Fibroblast of villous mesenchyme (primary cell): ENCODE results near the gene TRAF3IP1. TPM values are rescaled to one million over a fixed set of nuclear protein-coding genes. Genes with fewer than 3 reads are reported as not detected.
A peak's percentile ranks its signal among the peaks of the same experiment; 100 is the strongest.

Experiments
- DNase-seq: peaks from one replicate; pipeline ENCODE4 v3.0.0-alpha.2; 2010; ENCODE audit warnings: low read depth
- H3K4me3 ChIP-seq: 2 replicates; pipeline ENCODE4 v1.5.1; 2011; ENCODE audit warnings: low read depth, mild to moderate bottlenecking, low read length
- total RNA-seq: library from RNA; depleted of rRNA; stranded (reverse); fragments of >200 nt; gene quantifications from 2 replicates; pipeline ENCODE4 v1.2.3, GENCODE V29; 2012
- TF ChIP-seq, protein P1 (sequence below): IDR thresholded peaks from 2 replicates; pipeline ENCODE4 v1.5.1; 2012; ENCODE audit warnings: low read depth, mild to moderate bottlenecking, low read length; ENCODE audit not compliant: insufficient read depth

The TRAF3IP1 gene
- total RNA-seq, 1 donor = 7.8 TPM

GRCh38 chr2:238288650-238289573 is 31.4 kb upstream of the TRAF3IP1 start:
- H3K4me3 ChIP-seq = peak overlapping the region; percentile 74
- TF ChIP-seq, protein P1, sequence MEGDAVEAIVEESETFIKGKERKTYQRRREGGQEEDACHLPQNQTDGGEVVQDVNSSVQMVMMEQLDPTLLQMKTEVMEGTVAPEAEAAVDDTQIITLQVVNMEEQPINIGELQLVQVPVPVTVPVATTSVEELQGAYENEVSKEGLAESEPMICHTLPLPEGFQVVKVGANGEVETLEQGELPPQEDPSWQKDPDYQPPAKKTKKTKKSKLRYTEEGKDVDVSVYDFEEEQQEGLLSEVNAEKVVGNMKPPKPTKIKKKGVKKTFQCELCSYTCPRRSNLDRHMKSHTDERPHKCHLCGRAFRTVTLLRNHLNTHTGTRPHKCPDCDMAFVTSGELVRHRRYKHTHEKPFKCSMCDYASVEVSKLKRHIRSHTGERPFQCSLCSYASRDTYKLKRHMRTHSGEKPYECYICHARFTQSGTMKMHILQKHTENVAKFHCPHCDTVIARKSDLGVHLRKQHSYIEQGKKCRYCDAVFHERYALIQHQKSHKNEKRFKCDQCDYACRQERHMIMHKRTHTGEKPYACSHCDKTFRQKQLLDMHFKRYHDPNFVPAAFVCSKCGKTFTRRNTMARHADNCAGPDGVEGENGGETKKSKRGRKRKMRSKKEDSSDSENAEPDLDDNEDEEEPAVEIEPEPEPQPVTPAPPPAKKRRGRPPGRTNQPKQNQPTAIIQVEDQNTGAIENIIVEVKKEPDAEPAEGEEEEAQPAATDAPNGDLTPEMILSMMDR = peak; percentile 28
- DNase-seq = peak; percentile 99

- H3K4me3 ChIP-seq = peak overlapping the region; percentile 74
- no peak for DNase-seq
- TF ChIP-seq, protein P1 = no peak
Measured at GRCh38 chr2:238289574-238289973, 30.7 kb upstream of the TRAF3IP1 start.

DNA sequence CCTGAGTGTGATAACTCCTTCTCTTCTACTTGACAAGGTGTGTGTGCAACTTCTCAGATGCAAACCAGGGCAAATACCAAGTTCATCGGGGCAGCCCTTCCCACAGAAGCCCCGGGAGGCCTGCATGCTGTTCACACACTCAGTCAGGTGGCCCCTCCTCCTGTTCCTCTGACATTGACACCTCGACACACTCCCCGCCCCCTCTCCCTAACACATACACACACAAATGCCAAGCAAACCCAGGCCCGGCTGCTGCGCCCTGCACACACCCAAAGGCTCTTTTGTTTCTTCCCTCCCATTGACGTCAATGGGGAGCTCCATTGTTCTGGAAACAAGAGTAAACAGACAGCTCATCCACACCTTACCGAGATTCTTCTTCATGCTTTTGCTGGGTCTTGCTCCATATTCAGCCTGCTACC is 30.2 kb upstream of the TRAF3IP1 start:
- no peak overlapping the region for H3K4me3 ChIP-seq
- TF ChIP-seq, protein P1 = no peak
- no peak for DNase-seq

- DNase-seq = no peak
- no peak overlapping the region for H3K4me3 ChIP-seq
- TF ChIP-seq, protein P1 = no peak
Measured at GRCh38 chr2:238290715-238291549, 29.4 kb upstream of the TRAF3IP1 start.

- TF ChIP-seq, protein P1 = no peak
Measured at GRCh38 chr2:238291550-238292281, 28.6 kb upstream of the TRAF3IP1 start.

GRCh38 chr2:238294046-238294392 is 26.3 kb upstream of the TRAF3IP1 start:
- TF ChIP-seq, protein P1 = no peak
- no peak for DNase-seq
- H3K4me3 ChIP-seq = no peak overlapping the region

More at GRCh38 chr2:238291550-238292281, 28.6 kb upstream of the TRAF3IP1 start:
- H3K4me3 ChIP-seq = no peak overlapping the region
- no peak for DNase-seq
